DOHH2 (cell line): Measurements from ENCODE around the gene ADSL.

Experiments used
- CTCF ChIP-seq: fragments of 200-600 bp; sonication (generic); IDR thresholded peaks from one replicate; pipeline ENCODE4 v1.5.1; 2014; ENCODE audit warnings: antibody characterized with exemption, mild to moderate bottlenecking, low read depth, low read length; ENCODE audit not compliant: poor library complexity, severe bottlenecking
- EZH2phosphoT487 ChIP-seq: fragments of 200-600 bp; sonication (generic); IDR thresholded peaks from 2 replicates; pipeline ENCODE4 v1.6.1; 2017; ENCODE audit warnings: borderline replicate concordance, mild to moderate bottlenecking, antibody characterized with exemption, low read length, moderate library complexity, mixed read lengths

GRCh38 chr22:40413873-40414272, 67.6 kb downstream of the ADSL start:
- no peak for TF ChIP-seq CTCF
- TF ChIP-seq EZH2phosphoT487: no peak
